ENCODE data around the gene C10orf105.

C10orf105 gene

GRCh38 chr10:71757399-71757922 is 37.9 kb upstream of the C10orf105 start:
- Histone ChIP-seq H3K36me3 (ENCODE audit: insufficient read depth, low read length) (no peaks in the 10 kb centered on the region), H3K9ac (ENCODE audit: low read depth, low read length) (no peak overlapping the region), H3K9me3 (replicated peaks; ENCODE audit: low read length) (no peaks in the 10 kb centered on the region), H3K4me1 (ENCODE audit: control insufficient read depth, insufficient read depth, low read length) (peaks cover 10% of the 10 kb centered on the region), H3K4me2 (ENCODE audit: low read length) (no peak overlapping the region), H3K4me3 (ENCODE audit: low read length) (no peak overlapping the region), H3K27me3 (ENCODE audit: control insufficient read depth, insufficient read depth, low read length) (peaks cover 20% of the 10 kb centered on the region)

DNA sequence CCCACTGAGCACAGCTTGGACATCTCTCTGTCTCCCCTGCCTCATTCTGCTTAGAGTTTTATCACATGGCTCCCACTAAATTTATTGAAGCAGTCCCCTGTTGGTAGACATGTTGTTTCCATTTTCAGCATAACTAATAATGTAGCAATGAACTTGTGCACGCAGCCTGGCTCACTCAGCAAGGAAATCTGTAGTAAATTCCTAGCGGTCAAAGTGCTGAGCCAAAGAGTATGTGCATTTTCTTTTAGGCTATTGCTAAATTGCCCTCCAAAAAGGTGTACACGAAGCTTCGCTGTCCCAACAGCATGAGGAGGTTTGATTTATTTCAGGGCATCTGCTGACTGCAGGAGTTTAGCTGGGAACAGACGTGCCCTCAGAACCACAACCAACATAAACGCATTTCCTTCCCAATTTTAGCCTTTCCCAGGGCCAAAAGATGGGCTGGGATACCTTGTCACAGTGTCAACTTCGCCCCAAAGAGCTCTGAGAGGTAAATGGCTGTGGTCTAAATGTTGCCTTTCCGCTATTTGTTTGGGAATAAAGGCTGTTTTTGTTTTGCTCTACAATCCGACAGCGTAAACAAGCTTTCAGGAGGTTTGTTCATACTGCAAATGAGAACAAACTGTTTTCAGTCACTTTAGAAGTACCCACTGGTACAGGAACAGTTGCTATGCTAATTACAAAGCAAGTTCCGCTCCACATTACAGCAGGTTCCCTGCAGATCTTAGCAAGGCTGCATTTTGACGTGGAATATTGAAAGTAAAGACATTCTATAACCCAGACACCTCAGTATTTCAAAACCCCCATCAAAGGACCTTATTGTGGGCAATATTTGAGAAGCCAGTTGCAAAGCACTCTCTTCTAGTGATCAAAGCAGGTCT is 37.0 kb upstream of the C10orf105 start:
- H3K36me3 ChIP-seq (ENCODE audit: insufficient read depth, low read length), result no peaks in the 10 kb centered on the region
- no peaks in the 10 kb centered on the region for H3K9me3 ChIP-seq (replicated peaks; ENCODE audit: low read length)
- H3K4me1 ChIP-seq (ENCODE audit: control insufficient read depth, insufficient read depth, low read length), result peaks cover 10% of the 10 kb centered on the region
- no peak overlapping the region for H3K4me2 ChIP-seq (ENCODE audit: low read length)
- H3K27me3 ChIP-seq (ENCODE audit: control insufficient read depth, insufficient read depth, low read length), result peaks cover 20% of the 10 kb centered on the region
- H3K4me3 ChIP-seq (ENCODE audit: low read length), result no peak overlapping the region
- H3K9ac ChIP-seq (ENCODE audit: low read depth, low read length), result no peak overlapping the region

DNA sequence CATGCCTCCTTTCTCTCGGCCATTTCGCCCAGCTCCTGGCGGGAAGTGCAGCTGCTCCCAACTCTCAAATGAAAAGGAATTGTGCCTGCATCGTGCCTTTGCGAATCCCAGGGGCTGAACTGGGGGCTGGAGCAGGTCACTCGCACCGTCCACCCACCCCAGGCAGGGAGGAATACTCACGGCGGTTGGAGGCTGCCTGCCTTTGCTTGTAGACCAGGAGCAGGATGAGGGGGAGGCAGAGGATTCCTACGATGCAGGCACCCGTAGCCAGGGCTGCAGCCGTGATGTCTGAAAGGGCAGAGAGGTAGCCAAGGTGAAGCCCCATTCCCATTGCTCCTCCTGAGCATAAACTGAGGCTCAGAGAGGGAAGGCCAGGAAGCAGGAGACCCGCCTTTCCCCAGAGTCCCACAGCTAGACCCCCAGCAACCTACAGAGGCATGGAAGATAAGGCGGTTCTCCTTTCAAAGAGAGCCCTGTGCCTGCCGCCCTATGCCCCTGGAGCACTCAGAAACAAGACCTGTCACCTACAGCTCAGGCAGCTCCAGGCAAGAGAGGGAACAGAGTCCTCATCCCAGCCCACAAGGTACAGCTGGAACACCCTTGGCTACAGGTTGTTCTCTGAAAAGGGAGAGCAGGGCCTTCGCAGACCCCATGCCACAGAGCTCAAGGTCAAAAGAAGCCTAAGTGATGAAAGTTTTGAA is 35.8 kb upstream of the C10orf105 start:
- Histone ChIP-seq H3K4me2 (ENCODE audit: low read length) (no peak overlapping the region), H3K27me3 (ENCODE audit: control insufficient read depth, insufficient read depth, low read length) (peaks cover 20% of the 10 kb centered on the region), H3K9me3 (replicated peaks; ENCODE audit: low read length) (no peaks in the 10 kb centered on the region), H3K9ac (ENCODE audit: low read depth, low read length) (no peak overlapping the region), H3K4me3 (ENCODE audit: low read length) (no peak overlapping the region), H3K4me1 (ENCODE audit: control insufficient read depth, insufficient read depth, low read length) (peaks cover 10% of the 10 kb centered on the region), H3K36me3 (ENCODE audit: insufficient read depth, low read length) (no peaks in the 10 kb centered on the region)

GRCh38 chr10:71754562-71754961 is 35.0 kb upstream of the C10orf105 start:
- Histone ChIP-seq H3K36me3 (ENCODE audit: insufficient read depth, low read length) (no peaks in the 10 kb centered on the region), H3K9ac (ENCODE audit: low read depth, low read length) (no peak overlapping the region), H3K4me3 (ENCODE audit: low read length) (no peak overlapping the region), H3K4me2 (ENCODE audit: low read length) (no peak overlapping the region), H3K27me3 (ENCODE audit: control insufficient read depth, insufficient read depth, low read length) (peaks cover 20% of the 10 kb centered on the region), H3K9me3 (replicated peaks; ENCODE audit: low read length) (no peaks in the 10 kb centered on the region), H3K4me1 (ENCODE audit: control insufficient read depth, insufficient read depth, low read length) (peaks cover 10% of the 10 kb centered on the region)

DNA sequence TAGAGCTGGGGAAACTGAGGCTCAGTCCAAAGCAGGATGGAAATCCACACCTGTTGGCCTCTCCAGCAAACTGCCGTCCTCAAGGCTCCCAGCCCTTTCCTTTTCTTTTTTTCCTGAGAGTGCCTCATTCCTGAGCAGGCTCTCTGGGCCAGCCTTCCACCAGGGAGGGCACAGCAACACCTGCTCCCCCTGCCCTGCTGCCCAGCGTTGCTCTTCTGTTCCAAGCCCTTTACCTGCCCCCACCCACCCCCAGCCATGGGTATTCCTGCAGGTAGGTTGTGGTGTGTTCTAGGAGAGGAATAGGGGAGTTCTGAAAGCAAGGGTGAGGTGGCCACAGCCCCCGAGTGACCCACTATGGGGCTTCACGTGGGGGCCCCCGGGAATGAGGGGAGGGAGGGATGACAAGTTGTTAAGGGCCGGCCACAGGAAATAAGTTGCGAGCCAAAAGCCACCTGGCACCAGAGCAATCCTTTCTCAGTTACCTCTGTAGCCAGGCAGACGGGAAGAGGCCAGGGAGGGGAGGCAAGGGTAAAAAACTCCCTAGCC is 34.5 kb upstream of the C10orf105 start:
- Histone ChIP-seq H3K9ac (ENCODE audit: low read depth, low read length) (no peak overlapping the region), H3K36me3 (ENCODE audit: insufficient read depth, low read length) (no peaks in the 10 kb centered on the region), H3K4me3 (ENCODE audit: low read length) (no peak overlapping the region), H3K4me1 (ENCODE audit: control insufficient read depth, insufficient read depth, low read length) (peaks cover 11% of the 10 kb centered on the region), H3K4me2 (ENCODE audit: low read length) (no peak overlapping the region), H3K27me3 (ENCODE audit: control insufficient read depth, insufficient read depth, low read length) (peaks cover 20% of the 10 kb centered on the region), H3K9me3 (replicated peaks; ENCODE audit: low read length) (no peaks in the 10 kb centered on the region)

DNA sequence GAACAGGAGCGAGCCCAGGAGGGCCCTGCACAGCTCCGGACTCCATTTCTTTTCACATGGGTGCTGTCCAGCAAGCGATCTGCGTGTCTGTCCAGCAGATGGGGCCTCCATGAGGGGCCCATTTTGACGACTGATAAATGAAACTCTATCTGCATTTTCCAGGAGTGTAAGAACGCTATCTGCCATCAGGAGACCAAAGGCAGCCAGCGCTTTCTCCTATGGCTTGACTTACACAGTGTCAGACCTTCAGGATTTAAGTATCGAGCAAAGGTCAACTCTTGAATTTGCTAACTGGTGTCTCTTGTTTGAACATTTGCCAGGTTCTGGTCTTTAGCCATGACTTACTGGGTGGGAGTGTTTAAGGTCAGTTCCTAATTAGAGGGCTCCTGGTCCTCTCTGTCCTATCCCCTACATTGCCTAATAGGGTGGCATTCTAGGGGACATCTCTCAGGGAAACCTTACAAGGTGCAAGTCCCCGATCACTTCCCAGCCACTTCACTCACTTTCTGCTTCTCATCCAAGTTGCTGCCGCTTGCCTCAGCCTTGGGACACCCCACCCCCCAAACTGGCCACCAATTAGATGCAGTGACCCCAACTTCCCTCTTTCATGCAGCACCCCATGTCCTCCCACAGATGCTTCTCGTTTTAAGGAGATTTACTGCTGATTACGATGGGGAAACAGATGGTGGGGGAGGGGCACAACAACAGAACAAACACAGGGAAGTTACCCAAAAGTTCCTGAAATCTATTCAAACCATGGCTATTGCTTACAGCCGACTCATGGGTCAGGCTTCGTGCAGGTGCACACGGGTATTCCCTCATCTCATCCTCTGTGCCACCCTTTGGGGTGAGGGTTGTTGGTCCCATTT is 33.7 kb upstream of the C10orf105 start:
- Histone ChIP-seq H3K9ac (ENCODE audit: low read depth, low read length) (no peak overlapping the region), H3K4me1 (ENCODE audit: control insufficient read depth, insufficient read depth, low read length) (peaks cover 15% of the 10 kb centered on the region), H3K27me3 (ENCODE audit: control insufficient read depth, insufficient read depth, low read length) (peaks cover 20% of the 10 kb centered on the region), H3K9me3 (replicated peaks; ENCODE audit: low read length) (no peaks in the 10 kb centered on the region), H3K4me2 (ENCODE audit: low read length) (no peak overlapping the region), H3K4me3 (ENCODE audit: low read length) (no peak overlapping the region), H3K36me3 (ENCODE audit: insufficient read depth, low read length) (no peaks in the 10 kb centered on the region)

GRCh38 chr10:71752391-71753090 is 33.0 kb upstream of the C10orf105 start:
- no peaks in the 10 kb centered on the region for H3K9me3 ChIP-seq (replicated peaks; ENCODE audit: low read length)
- H3K36me3 ChIP-seq (ENCODE audit: insufficient read depth, low read length), result no peaks in the 10 kb centered on the region
- H3K4me1 ChIP-seq (ENCODE audit: control insufficient read depth, insufficient read depth, low read length), result peaks cover 11% of the 10 kb centered on the region
- H3K27me3 ChIP-seq (ENCODE audit: control insufficient read depth, insufficient read depth, low read length), result peaks cover 20% of the 10 kb centered on the region
- no peak overlapping the region for H3K9ac ChIP-seq (ENCODE audit: low read depth, low read length)
- H3K4me2 ChIP-seq (ENCODE audit: low read length), result no peak overlapping the region
- no peak overlapping the region for H3K4me3 ChIP-seq (ENCODE audit: low read length)

DNA sequence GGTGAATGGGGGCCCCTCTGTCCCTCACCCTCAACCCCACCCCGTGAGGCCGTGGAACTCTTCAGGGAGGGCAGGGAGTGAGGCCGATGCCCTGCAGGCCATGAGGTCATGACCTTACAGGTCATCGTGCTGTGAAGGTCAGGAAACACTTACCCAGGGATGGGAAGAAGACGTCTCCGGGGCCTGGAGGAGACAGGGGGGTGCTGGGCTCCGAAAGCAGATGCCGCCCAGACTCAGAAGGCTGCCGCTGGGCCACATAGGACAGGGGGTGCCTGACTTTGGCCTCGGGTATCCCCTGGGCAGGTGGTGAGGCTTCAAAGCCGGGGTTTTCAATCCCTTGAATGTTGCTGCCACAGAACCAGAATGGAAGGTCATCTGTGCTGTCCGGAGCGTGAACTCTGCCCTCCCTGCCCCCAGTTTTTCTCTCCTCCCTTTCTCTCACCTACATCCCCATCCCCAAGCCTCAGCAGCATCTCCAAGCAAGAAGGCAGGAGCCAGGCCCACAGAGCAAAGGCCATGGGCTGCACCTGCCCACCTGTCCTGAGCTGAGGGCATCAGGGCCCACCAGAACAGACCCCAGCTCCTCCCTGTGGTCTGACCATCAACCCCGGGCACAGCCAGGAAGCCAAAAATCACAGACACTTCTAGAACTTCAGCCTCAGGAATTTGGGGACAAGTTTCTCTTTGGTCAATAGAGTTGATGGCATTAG is 32.1 kb upstream of the C10orf105 start:
- H3K9ac ChIP-seq (ENCODE audit: low read depth, low read length), result no peak overlapping the region
- no peaks in the 10 kb centered on the region for H3K36me3 ChIP-seq (ENCODE audit: insufficient read depth, low read length)
- peaks cover 10% of the 10 kb centered on the region for H3K4me1 ChIP-seq (ENCODE audit: control insufficient read depth, insufficient read depth, low read length)
- H3K9me3 ChIP-seq (replicated peaks; ENCODE audit: low read length), result no peaks in the 10 kb centered on the region
- H3K4me2 ChIP-seq (ENCODE audit: low read length), result no peak overlapping the region
- H3K4me3 ChIP-seq (ENCODE audit: low read length), result no peak overlapping the region
- peaks cover 16% of the 10 kb centered on the region for H3K27me3 ChIP-seq (ENCODE audit: control insufficient read depth, insufficient read depth, low read length)

- Histone ChIP-seq H3K9me3 (replicated peaks; ENCODE audit: low read length) (no peaks in the 10 kb centered on the region), H3K4me1 (ENCODE audit: control insufficient read depth, insufficient read depth, low read length) (peaks cover 5% of the 10 kb centered on the region), H3K36me3 (ENCODE audit: insufficient read depth, low read length) (no peaks in the 10 kb centered on the region), H3K27me3 (ENCODE audit: control insufficient read depth, insufficient read depth, low read length) (peaks cover 9% of the 10 kb centered on the region), H3K4me2 (ENCODE audit: low read length) (no peak overlapping the region), H3K4me3 (ENCODE audit: low read length) (no peak overlapping the region), H3K9ac (ENCODE audit: low read depth, low read length) (no peak overlapping the region)
Observed at GRCh38 chr10:71750986-71751385, 31.4 kb upstream of the C10orf105 start.

GRCh38 chr10:71750124-71750841 is 30.7 kb upstream of the C10orf105 start:
- H3K36me3 ChIP-seq (ENCODE audit: insufficient read depth, low read length), result no peaks in the 10 kb centered on the region
- H3K27me3 ChIP-seq (ENCODE audit: control insufficient read depth, insufficient read depth, low read length), result peaks cover 6% of the 10 kb centered on the region
- H3K4me3 ChIP-seq (ENCODE audit: low read length), result no peak overlapping the region
- H3K4me1 ChIP-seq (ENCODE audit: control insufficient read depth, insufficient read depth, low read length), result peaks cover 5% of the 10 kb centered on the region
- no peak overlapping the region for H3K4me2 ChIP-seq (ENCODE audit: low read length)
- no peaks in the 10 kb centered on the region for H3K9me3 ChIP-seq (replicated peaks; ENCODE audit: low read length)
- no peak overlapping the region for H3K9ac ChIP-seq (ENCODE audit: low read depth, low read length)
